GM18502 (cell line): Measurements from ENCODE around the gene ATF7.
"Not testable (repeated sequence)": the region's sequence is repeated elsewhere in the genome, so short reads cannot be mapped to it uniquely, and the experiment has no call there.

Experiments used
- ATAC-seq: cut with Tn5 transposase; IDR thresholded peaks from one replicate; pipeline ENCODE4 v1.9.1; 2021; ENCODE audit warnings: mild to moderate bottlenecking; ENCODE audit not compliant: unreplicated experiment, poor library complexity

ATF7 gene

GRCh38 chr12:53572134-53572758, 53.9 kb downstream of the ATF7 start:
- no peak for ATAC-seq

DNA sequence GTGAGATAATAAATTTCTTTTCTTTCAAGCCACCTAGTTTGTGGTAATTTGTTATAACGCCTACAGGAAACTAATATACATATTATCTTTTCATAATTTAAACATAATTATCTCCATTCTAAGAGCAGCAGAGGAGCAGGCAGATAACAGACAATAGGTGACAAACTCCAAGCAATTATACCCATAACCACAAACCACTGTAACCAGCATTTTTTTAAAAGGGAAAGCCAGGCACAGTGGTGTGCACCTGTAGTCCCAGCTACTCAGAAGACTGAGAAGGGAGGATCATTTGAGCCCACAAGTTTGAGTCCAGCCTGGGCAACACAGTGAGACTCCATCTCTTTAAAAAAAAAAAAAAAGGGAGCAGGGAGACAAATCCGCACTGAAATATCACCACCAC, 54.9 kb downstream of the ATF7 start:
- ATAC-seq: no peak

- ATAC-seq: no peak
Observed at GRCh38 chr12:53568809-53569557, 57.2 kb downstream of the ATF7 start.

DNA sequence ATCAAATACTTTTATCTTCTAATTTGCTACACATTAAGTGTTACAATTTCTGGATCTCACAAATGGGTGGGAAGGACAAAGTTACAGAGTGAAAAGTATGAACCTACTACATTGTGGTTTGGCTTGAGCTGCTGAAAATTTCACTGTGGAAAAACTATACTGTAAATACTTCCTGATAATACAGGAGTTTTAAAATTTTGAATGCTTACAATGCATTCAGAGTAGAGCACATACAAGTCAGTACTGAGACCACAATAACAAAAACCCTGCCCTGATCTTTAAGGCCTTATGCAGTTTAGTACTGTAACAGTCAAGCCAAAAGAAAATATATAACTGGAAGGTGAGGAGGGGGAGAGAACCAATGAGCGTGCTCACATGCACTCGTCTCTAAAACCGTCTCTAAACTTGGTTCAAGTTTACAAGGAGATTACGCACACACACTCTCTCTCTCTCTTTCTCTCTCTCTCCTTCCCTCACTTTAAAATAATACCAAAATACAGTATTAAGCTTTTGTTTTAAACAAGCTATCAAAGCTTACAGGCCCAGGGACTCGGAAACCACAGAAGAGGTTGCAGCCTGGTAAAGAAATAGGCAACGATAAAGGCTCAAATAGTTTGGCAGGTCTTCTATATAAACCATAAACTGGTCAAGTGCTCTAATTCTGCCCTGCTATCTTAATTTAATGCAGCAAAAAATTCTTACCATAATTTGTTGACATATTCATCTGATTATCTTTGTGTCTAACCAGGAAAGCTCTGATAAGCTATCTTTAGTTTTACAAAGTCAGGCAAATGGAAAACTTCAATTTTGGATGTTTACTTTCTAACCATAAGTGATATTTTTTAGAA, 58.0 kb downstream of the ATF7 start:
- ATAC-seq: no peak

- ATAC-seq: not testable (repeated sequence)
Observed at GRCh38 chr12:53565376-53565775, 60.8 kb downstream of the ATF7 start.

DNA sequence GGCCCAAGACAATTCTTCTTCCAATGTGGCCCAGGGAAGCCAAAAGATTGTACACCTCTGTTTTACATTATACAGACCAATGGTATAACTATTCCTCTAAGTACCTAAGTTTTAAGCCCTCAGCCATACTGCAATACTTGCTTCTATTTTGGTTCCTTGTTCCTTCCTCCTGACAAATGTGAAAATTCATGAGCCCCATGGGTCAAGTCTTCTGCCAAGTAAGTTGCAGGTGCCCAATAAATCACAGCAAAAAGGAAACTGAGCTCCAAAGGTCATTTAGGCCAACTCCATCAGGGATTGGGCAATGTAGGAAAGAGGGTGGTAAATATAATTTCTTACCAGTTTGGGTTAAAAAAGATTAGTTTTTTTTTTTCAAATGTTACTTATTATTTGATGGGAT, 61.2 kb downstream of the ATF7 start:
- no peak for ATAC-seq

GRCh38 chr12:53564278-53564677, 61.9 kb downstream of the ATF7 start:
- ATAC-seq: no peak

GRCh38 chr12:53563452-53564028, 62.6 kb downstream of the ATF7 start:
- no peak for ATAC-seq

DNA sequence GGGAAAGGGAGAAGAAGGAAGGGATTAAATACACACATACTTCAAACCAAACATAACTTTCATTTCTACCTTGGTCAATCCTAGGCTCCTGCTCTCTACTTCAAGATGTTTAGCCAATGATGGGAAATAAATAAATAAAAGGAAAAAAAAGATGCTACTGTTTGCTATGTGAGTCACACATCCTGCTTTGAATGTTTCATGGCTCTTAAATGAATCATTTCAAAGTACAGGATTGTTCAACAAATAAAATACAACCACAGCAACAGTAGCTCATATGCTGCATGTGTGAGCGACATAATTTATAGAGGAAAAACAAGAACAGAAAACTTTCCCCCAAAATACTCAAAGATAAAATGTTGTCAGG, 64.6 kb downstream of the ATF7 start:
- ATAC-seq: no peak

- ATAC-seq: no peak
Observed at GRCh38 chr12:53560912-53561589, 65.1 kb downstream of the ATF7 start.

GRCh38 chr12:53560351-53560750, 65.8 kb downstream of the ATF7 start:
- no peak for ATAC-seq

GRCh38 chr12:53558631-53559030, 67.6 kb downstream of the ATF7 start:
- ATAC-seq: no peak

DNA sequence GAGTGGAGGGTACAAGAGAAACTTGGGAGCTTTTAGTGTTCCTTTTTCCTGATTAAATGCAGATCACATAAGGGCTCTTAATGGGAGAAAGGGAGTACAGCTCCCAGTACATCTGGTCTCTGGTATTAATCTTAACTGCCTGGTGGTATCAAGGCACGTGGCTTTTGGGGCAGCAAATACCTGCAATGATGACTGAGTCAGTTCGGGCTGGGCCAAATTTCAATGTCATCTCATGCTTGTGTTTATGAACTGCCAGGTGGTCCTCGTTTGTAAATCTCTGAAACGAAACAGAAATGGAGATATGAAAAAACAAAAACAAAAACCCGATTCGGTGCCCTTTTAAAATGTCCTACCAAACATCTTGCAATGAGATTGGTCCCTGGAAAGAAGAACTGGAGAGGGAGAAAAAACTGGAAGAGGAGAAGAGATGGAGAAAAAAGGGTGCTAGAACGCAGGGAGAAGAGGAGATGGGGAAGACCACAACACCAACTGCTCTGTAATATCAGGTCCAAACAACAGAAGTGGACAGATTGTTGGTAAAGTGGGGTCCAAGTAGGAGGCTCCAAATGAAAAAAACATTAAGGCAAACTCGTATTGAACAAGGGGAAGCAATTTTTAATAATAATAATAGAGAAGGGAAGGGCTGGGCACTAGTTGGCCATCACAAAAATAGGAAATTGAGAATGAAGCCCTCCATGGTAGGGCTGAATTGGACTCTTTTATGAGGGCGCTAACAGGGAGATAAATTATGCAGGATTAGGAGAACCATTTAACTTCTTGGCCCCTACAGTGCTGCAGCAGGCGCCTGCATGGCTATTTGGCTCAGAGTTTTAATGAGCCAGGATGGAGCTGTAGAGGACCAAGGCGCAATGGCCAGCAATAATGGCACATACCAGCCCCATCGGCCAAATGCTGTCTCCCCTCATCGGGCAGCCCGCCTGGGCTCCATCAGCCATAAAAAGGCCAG, 73.5 kb downstream of the ATF7 start:
- ATAC-seq: no peak

GRCh38 chr12:53551889-53552291, 74.3 kb downstream of the ATF7 start:
- no peak for ATAC-seq

GRCh38 chr12:53550595-53550994, 75.6 kb downstream of the ATF7 start:
- ATAC-seq: no peak

DNA sequence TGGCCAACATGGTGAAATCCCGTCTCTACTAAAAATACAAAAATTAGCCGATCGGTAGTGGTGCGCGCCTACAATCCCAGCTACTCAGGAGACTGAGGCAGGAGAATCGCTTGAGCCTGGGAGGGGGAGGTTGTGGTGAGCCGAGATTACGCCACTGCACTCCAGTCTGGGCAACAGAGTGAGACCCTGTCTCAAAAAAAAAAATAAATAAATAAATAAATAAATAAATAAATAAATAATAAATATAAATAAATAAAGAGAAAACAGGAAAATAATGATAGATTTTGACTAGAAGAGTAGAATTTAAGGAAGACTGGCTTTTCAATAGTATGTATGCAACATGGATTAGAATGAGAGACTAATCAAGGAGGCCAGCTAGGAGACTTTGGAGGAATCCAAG, 76.1 kb downstream of the ATF7 start:
- ATAC-seq: not testable (repeated sequence)

GRCh38 chr12:53548354-53548753, 77.8 kb downstream of the ATF7 start:
- ATAC-seq: not testable (repeated sequence)

- ATAC-seq: peak; percentile 77
Observed at GRCh38 chr12:53543539-53543938, 82.6 kb downstream of the ATF7 start.

GRCh38 chr12:53539526-53539925, 86.7 kb downstream of the ATF7 start:
- ATAC-seq: no peak
